ENCODE results near the gene CNTD1. TPM values are rescaled to one million over a fixed set of nuclear protein-coding genes. Genes with fewer than 3 reads are reported as not detected.
A peak's percentile ranks its signal among the peaks of the same experiment; 100 is the strongest.

Gene CNTD1
- total and polyA plus RNA-seq, 4 donors = 0.61 to 1.6 (median 0.78) TPM

DNA sequence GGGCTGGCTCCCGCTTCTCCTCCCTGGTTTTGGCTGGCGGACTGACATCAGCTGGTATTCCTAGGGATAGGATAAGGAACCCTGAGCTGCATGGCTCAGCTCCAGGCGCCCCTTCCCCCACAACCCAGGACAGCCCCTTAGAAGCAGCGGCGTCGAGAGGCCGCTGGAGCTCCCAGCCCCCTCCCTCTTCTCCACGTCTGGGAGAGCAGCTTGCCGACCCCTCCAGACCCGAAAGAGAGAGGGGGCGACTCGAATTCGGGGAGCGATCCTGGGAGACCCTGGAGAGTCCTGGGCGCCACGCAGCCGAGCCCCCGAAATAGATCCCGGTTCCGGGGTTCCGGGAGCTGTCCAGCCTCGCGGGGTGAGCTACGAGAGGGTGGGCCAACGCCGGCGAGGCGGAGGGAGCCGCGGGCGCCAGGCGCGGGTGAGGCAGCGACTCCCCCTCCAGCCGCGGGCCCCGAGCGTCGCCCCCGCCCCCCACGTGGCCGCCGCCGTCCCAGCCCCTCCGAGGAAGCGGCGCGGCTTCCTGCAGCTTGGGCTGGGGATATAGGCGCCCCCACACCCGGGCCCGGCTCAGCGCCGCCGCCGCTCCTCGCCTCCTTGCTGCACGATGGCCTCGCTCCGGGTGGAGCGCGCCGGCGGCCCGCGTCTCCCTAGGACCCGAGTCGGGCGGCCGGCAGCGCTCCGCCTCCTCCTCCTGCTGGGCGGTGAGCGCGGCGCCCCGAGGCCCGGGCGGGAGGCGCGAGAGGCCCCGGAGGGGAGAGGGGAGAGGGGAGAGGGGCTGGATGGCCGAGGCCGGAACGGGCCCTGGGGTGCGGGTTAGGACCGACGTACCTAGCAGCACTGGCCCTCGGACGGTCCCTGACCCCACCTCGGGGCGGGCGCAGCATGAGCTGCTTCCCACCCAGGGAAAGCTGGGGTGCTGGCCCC, 37.7 kb upstream of the CNTD1 start, which contains the start of gene RAMP2:
TSS of gene RAMP2 (plus strand) at position 576 of the 930 bp plus-strand sequence. CDS start at position 611, 35 bp downstream.
- Histone ChIP-seq H3K36me3 (ENCODE audit: control insufficient read depth in 4 of 4, insufficient read depth in 4 of 4, low read length in 4 of 4) (no peaks in the 10 kb centered on the region), H3K9ac (ENCODE audit: insufficient read depth in 1 of 2, low read length in 2 of 2) (peak within 1 kb of the TSS; percentile 33 to 62), H3K27ac (ENCODE audit: low read depth in 1 of 2, low read length in 1 of 2) (peak within 1 kb of the TSS; percentile 65 to 86), H3K9me3 (ENCODE audit: control insufficient read depth in 4 of 4, insufficient read depth in 3 of 4, low read length in 3 of 4) (peaks cover 0 to 2% (median 0%) of the 10 kb centered on the region in 4 donors), H3K4me1 (ENCODE audit: control insufficient read depth in 5 of 5, insufficient read depth in 5 of 5, low read length in 5 of 5) (peaks cover 0 to 27% (median 9%) of the 10 kb centered on the region in 5 donors), H3K4me3 (peak within 1 kb of the TSS; percentile 54), H3K27me3 (ENCODE audit: control insufficient read depth in 3 of 3, insufficient read depth in 3 of 3, low read length in 2 of 3) (no peaks in the 10 kb centered on the region)
- no peak for ATAC-seq (ENCODE audit: insufficient read depth, low FRiP score)
- TF ChIP-seq CTCF (IDR thresholded peaks at IDR 0.05; ENCODE audit: control extremely low read depth, extremely low read depth) = no peak
- DNase-seq = peak; percentile 84 to 87 (median 85)
- WGBS, 2 donors = 3 to 6% methylated on average over 44 to 92 of the region's 92 CpGs

GRCh38 chr17:42761638-42762037, 37.0 kb upstream of the CNTD1 start:
- no peaks in the 10 kb centered on the region for H3K27me3 ChIP-seq (ENCODE audit: control insufficient read depth in 3 of 3, insufficient read depth in 3 of 3, low read length in 2 of 3)
- no peak for TF ChIP-seq CTCF (IDR thresholded peaks at IDR 0.05; ENCODE audit: control extremely low read depth, extremely low read depth)

DNA sequence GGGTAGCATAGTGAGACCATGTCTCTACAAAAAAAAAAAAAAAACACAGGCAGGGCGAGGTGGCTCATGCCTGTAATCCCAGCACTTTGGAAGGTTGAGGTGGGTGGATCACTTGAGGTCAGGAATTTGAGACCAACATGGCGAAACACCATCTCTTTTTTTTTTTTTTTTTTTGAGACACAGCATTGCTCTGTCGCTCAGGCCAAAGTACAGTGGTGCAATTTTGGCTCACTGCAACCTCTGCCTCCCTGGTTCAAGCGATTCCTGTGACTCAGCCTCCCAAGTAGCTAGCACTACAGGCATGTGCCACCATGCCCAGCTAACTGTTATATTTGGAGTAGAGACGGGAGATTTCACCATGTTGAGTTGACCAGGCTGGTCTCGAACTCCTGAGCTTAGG, 32.5 kb upstream of the CNTD1 start:
- peaks cover 0 to 2% (median 0%) of the 10 kb centered on the region in 4 donors for H3K9me3 ChIP-seq (ENCODE audit: control insufficient read depth in 4 of 4, insufficient read depth in 3 of 4, low read length in 3 of 4)
- no peak overlapping the region for H3K4me3 ChIP-seq
- H3K27ac ChIP-seq (ENCODE audit: low read depth in 1 of 2, low read length in 1 of 2) = no peak overlapping the region
- no peak overlapping the region for H3K9ac ChIP-seq (ENCODE audit: insufficient read depth in 1 of 2, low read length in 2 of 2)
- no peaks in the 10 kb centered on the region for H3K27me3 ChIP-seq (ENCODE audit: control insufficient read depth in 3 of 3, insufficient read depth in 3 of 3, low read length in 2 of 3)
- ATAC-seq (ENCODE audit: insufficient read depth, low FRiP score) (no peak), DNase-seq (no peak)
- H3K36me3 ChIP-seq (ENCODE audit: control insufficient read depth in 4 of 4, insufficient read depth in 4 of 4, low read length in 4 of 4) = no peaks in the 10 kb centered on the region
- H3K4me1 ChIP-seq (ENCODE audit: control insufficient read depth in 5 of 5, insufficient read depth in 5 of 5, low read length in 5 of 5) = peaks cover 0 to 16% (median 4%) of the 10 kb centered on the region in 5 donors
- TF ChIP-seq CTCF (IDR thresholded peaks at IDR 0.05; ENCODE audit: control extremely low read depth, extremely low read depth) = no peak
- 87 to 89% methylated on average over 6 of the region's 6 CpGs for WGBS, 2 donors

More at GRCh38 chr17:42761638-42762037, 37.0 kb upstream of the CNTD1 start:
- H3K9ac ChIP-seq (ENCODE audit: insufficient read depth in 1 of 2, low read length in 2 of 2) = peak overlapping the region in 1 of 2 donors; percentile 62
- peak overlapping the region; percentile 54 for H3K4me3 ChIP-seq
- peaks cover 0 to 27% (median 9%) of the 10 kb centered on the region in 5 donors for H3K4me1 ChIP-seq (ENCODE audit: control insufficient read depth in 5 of 5, insufficient read depth in 5 of 5, low read length in 5 of 5)
- DNase-seq = no peak
- peak overlapping the region; percentile 65 to 86 for H3K27ac ChIP-seq (ENCODE audit: low read depth in 1 of 2, low read length in 1 of 2)
- WGBS, 2 donors = 35 to 52% methylated on average over 12 of the region's 12 CpGs
- H3K9me3 ChIP-seq (ENCODE audit: control insufficient read depth in 4 of 4, insufficient read depth in 3 of 4, low read length in 3 of 4) = peaks cover 0 to 2% (median 0%) of the 10 kb centered on the region in 4 donors
- no peaks in the 10 kb centered on the region for H3K36me3 ChIP-seq (ENCODE audit: control insufficient read depth in 4 of 4, insufficient read depth in 4 of 4, low read length in 4 of 4)
- no peak for ATAC-seq (ENCODE audit: insufficient read depth, low FRiP score)
